Measurements from ENCODE around the gene VAV3.

The VAV3 gene

DNA sequence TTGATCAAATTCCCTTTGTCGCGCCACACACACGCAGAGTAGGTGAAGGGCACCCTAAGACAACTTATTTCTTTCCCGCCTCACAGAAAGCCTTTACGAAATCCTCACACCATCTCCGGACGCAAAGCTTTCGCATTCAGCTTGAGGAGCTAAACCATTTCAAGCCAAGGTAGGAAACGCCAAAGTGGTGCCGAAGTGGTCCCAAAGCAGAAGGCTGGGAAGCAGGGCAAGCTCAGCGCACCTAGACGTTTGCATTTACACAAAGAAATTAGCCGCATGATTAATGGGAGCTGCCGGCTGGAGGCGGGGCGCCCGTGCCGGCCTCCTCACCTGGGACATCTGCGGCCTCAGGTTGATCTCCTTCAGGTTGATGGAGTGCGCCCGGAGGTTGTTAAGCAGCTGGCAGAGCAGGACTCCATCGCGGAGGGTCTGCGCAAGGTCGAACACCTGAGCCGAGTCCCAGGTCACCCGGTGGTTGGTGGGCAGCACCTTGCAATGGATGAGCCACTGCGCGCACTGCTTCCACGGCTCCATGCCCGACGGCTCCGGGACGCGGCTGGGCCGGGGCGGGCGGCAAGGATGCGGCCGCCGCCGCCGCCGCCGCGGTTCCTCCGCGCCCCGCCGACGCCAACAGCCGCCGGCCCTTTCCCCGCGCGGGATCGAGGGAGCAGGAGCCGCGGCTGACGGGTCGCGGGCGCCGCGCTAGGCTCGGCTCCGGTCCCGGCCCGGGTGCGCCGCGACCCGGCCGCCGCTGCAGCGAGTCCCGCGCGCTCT lies 457 bp downstream of the VAV3 start:
- TF ChIP-seq, protein P1, sequence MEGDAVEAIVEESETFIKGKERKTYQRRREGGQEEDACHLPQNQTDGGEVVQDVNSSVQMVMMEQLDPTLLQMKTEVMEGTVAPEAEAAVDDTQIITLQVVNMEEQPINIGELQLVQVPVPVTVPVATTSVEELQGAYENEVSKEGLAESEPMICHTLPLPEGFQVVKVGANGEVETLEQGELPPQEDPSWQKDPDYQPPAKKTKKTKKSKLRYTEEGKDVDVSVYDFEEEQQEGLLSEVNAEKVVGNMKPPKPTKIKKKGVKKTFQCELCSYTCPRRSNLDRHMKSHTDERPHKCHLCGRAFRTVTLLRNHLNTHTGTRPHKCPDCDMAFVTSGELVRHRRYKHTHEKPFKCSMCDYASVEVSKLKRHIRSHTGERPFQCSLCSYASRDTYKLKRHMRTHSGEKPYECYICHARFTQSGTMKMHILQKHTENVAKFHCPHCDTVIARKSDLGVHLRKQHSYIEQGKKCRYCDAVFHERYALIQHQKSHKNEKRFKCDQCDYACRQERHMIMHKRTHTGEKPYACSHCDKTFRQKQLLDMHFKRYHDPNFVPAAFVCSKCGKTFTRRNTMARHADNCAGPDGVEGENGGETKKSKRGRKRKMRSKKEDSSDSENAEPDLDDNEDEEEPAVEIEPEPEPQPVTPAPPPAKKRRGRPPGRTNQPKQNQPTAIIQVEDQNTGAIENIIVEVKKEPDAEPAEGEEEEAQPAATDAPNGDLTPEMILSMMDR (IDR thresholded peaks at IDR 0.05; ENCODE audit: low read depth, low read length, missing control alignments), result no peak
- in situ Hi-C loops (cut with HindIII; ENCODE audit: low sequenced_read_pairs), result no loop called here
- DNase-seq (ENCODE audit: low read depth), result no peak
- H3K4me3 ChIP-seq (ENCODE audit: low read depth, low read length), result peak overlapping the region; percentile 41

DNA sequence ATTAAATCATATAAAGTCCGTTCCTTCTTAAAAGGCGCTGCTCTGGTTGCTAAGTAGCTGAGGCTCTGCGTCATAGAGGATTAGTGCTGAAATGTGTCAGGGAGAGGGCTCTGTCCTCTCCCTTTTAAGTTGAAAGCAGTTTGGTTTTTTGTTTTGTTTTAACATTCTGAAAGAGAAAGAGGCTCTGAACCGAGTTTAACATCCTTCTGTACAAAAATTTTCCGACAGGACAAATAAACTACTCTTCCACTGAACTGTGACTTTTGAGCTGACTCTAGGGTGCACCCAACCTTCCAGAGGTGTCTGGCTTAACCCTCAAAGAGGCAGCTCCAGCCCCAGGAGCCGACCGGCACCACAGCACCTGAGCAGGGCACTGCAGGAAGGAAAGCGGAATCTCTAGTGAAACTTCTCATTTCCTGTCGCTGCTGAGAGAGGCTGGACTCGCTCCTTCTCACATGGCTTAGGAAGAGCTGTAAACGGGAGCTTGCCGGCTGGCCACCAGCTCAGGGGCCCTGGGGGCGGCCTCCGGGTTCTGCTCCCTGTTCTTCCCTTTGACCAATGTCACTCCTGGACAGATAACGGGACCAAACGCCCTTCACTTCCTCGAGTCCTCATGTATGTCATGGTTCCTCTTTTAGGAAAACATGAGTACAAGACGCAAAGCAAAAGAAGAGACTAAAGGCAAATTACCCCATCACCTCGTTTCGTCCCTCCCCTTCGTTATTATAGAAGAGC lies 1.2 kb downstream of the VAV3 start:
- no peak for DNase-seq (ENCODE audit: low read depth)
- TF ChIP-seq, protein P1 (IDR thresholded peaks at IDR 0.05; ENCODE audit: low read depth, low read length, missing control alignments), result no peak
- in situ Hi-C loops (cut with HindIII; ENCODE audit: low sequenced_read_pairs), result no loop called here
- peak overlapping the region; percentile 41 for H3K4me3 ChIP-seq (ENCODE audit: low read depth, low read length)

DNA sequence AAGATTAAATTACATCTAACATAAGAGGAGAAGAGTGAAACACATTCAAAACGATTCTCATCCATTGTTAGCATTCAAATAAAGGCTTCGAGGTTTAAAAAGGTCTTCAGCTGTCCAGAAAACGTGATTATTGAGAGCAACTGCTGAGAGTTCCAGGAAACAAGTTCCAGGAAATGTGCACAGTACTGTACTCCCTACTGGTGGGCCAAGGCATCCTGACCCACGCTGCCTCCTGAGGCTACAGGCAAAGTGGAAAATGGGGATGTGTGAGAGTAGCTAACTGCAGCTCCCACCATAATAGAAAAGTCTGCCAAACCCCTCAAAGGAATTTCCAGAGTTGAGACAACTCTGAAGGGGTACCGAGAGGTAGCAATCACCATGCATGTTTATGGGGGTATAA lies 2.0 kb downstream of the VAV3 start:
- in situ Hi-C loops (cut with HindIII; ENCODE audit: low sequenced_read_pairs), result no loop called here
- H3K4me3 ChIP-seq (ENCODE audit: low read depth, low read length), result no peak overlapping the region
- DNase-seq (ENCODE audit: low read depth), result no peak
- TF ChIP-seq, protein P1 (IDR thresholded peaks at IDR 0.05; ENCODE audit: low read depth, low read length, missing control alignments), result no peak

DNA sequence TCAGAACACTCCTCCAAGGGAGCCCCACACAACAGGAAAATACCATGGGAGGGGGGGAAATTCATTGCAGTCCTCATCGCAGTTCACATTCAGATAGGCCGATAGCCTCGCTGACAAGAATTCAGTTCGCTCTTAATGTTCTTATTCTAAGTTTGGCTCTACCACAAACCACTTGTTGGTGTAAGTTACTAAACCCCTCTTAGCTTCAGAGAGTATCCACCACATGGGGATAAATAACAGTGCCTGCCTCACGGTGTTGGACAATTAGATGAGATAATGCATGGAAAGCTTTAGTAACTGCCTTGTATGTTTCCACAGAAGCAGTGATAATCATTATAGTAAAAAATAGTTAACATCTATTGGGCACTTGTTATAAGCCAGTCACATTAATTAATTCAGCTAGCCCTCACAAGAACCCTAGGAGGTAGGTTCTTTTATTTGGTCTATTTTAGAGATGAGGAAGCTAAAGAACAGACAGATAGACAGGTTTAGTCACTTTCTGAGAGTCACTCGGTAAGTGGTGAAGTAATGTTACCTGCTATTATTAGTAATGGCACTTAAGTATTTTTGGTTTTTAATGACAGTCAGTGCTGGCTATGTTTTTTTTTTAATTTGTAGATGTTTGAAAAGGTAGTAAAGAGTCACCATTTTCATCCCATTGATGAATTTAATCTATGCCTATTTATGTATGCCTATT lies 10.1 kb downstream of the VAV3 start:
- no peak overlapping the region for H3K4me3 ChIP-seq (ENCODE audit: low read depth, low read length)
- no peak for DNase-seq (ENCODE audit: low read depth)
- TF ChIP-seq, protein P1 (IDR thresholded peaks at IDR 0.05; ENCODE audit: low read depth, low read length, missing control alignments), result no peak
- in situ Hi-C loops (cut with HindIII; ENCODE audit: low sequenced_read_pairs), result no loop called here

DNA sequence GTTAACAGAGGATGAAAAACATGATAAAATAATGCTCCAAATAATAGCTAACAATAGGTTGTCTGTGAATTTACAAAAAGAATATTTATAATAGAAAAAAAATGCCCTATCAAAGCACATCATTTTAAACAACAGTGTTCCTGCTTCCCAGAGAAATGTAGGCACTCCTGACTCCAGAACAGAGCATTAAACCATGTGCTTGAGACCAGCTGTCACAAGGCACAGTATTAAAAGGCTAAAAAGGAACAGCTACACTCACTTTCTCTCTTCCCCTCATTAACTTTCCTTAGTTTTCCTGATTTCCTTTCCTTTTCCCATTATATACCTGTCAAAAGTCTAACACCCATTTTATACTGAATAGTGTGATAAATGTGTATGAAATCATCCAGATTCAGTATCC lies 10.9 kb downstream of the VAV3 start:
- TF ChIP-seq, protein P1 (IDR thresholded peaks at IDR 0.05; ENCODE audit: low read depth, low read length, missing control alignments), result no peak
- DNase-seq (ENCODE audit: low read depth), result no peak
- no peak overlapping the region for H3K4me3 ChIP-seq (ENCODE audit: low read depth, low read length)
- in situ Hi-C loops (cut with HindIII; ENCODE audit: low sequenced_read_pairs), result no loop called here

DNA sequence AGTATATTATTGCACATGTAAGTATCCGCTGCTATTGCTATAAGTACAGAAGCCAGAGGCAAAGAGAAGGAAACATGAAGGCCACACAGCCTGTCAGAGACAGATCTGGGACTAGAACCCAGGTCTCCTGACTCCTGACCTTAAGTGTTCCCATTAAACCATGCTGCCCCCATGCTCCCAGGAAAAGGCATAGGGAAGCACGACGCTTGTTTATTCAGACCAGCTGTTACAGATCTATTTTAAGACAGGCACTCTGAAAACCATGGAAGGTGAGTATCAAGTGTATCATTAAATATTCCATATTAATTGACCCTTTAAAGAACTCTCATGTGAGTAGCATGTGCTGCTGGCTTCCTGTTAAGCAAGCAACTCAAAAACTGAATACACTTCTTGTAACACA lies 11.4 kb downstream of the VAV3 start:
- TF ChIP-seq, protein P1 (IDR thresholded peaks at IDR 0.05; ENCODE audit: low read depth, low read length, missing control alignments), result no peak
- H3K4me3 ChIP-seq (ENCODE audit: low read depth, low read length), result no peak overlapping the region
- in situ Hi-C loops (cut with HindIII; ENCODE audit: low sequenced_read_pairs), result no loop called here
- DNase-seq (ENCODE audit: low read depth), result no peak
